Ishikawa (cell line): Measurements from ENCODE around the gene LCLAT1.
A peak's percentile ranks its signal among the peaks of the same experiment; 100 is the strongest.

Source experiments
- CEBPB ChIP-seq: IDR thresholded peaks from 2 replicates; pipeline ENCODE4 v1.6.1; 2012
- EGR1 ChIP-seq: IDR thresholded peaks from 2 replicates; pipeline ENCODE4 v1.6.1; 2012
- MAX ChIP-seq: IDR thresholded peaks from 2 replicates; pipeline ENCODE4 v1.6.1; 2012
- NFIC ChIP-seq: IDR thresholded peaks from 2 replicates; pipeline ENCODE4 v1.6.1; 2012
- RAD21 ChIP-seq: IDR thresholded peaks from 2 replicates; pipeline ENCODE4 v1.6.1; 2012; ENCODE audit warnings: low read depth
- TAF1 ChIP-seq: IDR thresholded peaks from 2 replicates; pipeline ENCODE4 v1.6.1; 2012; ENCODE audit warnings: low read depth, mild to moderate bottlenecking
- TEAD4 ChIP-seq: IDR thresholded peaks from 2 replicates; pipeline ENCODE4 v1.6.1; 2012
- YY1 ChIP-seq: IDR thresholded peaks from 2 replicates; pipeline ENCODE4 v1.6.1; 2012; ENCODE audit warnings: low read depth
- ZBTB7A ChIP-seq: IDR thresholded peaks from 2 replicates; pipeline ENCODE4 v1.6.1; 2012; ENCODE audit warnings: low read depth
- TF ChIP-seq, protein P1 (sequence below): IDR thresholded peaks from 2 replicates; pipeline ENCODE4 v1.6.1; 2012; ENCODE audit warnings: low read depth, mild to moderate bottlenecking

Gene LCLAT1

GRCh38 chr2:30691948-30692828, 245.1 kb downstream of the LCLAT1 start:
- TF ChIP-seq MAX (no peak), YY1 (no peak), RAD21 (peak; percentile 49), ZBTB7A (no peak), EGR1 (no peak)

- TF ChIP-seq, protein P1, sequence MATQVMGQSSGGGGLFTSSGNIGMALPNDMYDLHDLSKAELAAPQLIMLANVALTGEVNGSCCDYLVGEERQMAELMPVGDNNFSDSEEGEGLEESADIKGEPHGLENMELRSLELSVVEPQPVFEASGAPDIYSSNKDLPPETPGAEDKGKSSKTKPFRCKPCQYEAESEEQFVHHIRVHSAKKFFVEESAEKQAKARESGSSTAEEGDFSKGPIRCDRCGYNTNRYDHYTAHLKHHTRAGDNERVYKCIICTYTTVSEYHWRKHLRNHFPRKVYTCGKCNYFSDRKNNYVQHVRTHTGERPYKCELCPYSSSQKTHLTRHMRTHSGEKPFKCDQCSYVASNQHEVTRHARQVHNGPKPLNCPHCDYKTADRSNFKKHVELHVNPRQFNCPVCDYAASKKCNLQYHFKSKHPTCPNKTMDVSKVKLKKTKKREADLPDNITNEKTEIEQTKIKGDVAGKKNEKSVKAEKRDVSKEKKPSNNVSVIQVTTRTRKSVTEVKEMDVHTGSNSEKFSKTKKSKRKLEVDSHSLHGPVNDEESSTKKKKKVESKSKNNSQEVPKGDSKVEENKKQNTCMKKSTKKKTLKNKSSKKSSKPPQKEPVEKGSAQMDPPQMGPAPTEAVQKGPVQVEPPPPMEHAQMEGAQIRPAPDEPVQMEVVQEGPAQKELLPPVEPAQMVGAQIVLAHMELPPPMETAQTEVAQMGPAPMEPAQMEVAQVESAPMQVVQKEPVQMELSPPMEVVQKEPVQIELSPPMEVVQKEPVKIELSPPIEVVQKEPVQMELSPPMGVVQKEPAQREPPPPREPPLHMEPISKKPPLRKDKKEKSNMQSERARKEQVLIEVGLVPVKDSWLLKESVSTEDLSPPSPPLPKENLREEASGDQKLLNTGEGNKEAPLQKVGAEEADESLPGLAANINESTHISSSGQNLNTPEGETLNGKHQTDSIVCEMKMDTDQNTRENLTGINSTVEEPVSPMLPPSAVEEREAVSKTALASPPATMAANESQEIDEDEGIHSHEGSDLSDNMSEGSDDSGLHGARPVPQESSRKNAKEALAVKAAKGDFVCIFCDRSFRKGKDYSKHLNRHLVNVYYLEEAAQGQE: no peak
- TF ChIP-seq CEBPB (no peak), NFIC (no peak), TEAD4 (no peak), TAF1 (no peak), RAD21 (no peak)
These were observed 245.8 kb downstream of the LCLAT1 start for GRCh38 chr2:30692829-30693275.
